Renal cortical epithelial cell (primary cell): ENCODE data around the gene OCA2. TPM values are rescaled to one million over a fixed set of nuclear protein-coding genes. Genes with fewer than 3 reads are reported as not detected.

Source experiments
- DNase-seq: peaks from one replicate; pipeline ENCODE4 v3.0.0-alpha.2; 2011; ENCODE audit warnings: low read depth
- total RNA-seq: library from RNA; depleted of rRNA; stranded (reverse); fragments of >200 nt; gene quantifications from 2 replicates; pipeline ENCODE4 v1.2.3, GENCODE V29; 2014

The OCA2 gene
- total RNA-seq, 1 donor from 2014 or later = 0.40 TPM

GRCh38 chr15:28104326-28104725 lies 5.2 kb upstream of the OCA2 start:
- DNase-seq = no peak

GRCh38 chr15:28103831-28104230 lies 4.7 kb upstream of the OCA2 start:
- DNase-seq = no peak

GRCh38 chr15:28101983-28102441 lies 2.9 kb upstream of the OCA2 start:
- DNase-seq = no peak

GRCh38 chr15:28101201-28101600 lies 2.1 kb upstream of the OCA2 start:
- no peak for DNase-seq

GRCh38 chr15:28100516-28101195 lies 1.5 kb upstream of the OCA2 start:
- DNase-seq = no peak

GRCh38 chr15:28099555-28100140 lies 533 bp upstream of the OCA2 start:
- DNase-seq = no peak

GRCh38 chr15:28098360-28098765 lies 752 bp downstream of the OCA2 start:
- DNase-seq = no peak

GRCh38 chr15:28097656-28098359 lies 1.3 kb downstream of the OCA2 start:
- no peak for DNase-seq

- no peak for DNase-seq
Measured at GRCh38 chr15:28096670-28097431, 2.3 kb downstream of the OCA2 start.

- DNase-seq = no peak
Measured at GRCh38 chr15:28096411-28096669, 2.8 kb downstream of the OCA2 start.

GRCh38 chr15:28094732-28095521 lies 4.2 kb downstream of the OCA2 start:
- no peak for DNase-seq

- DNase-seq = no peak
Measured at GRCh38 chr15:28093752-28094535, 5.2 kb downstream of the OCA2 start.

- DNase-seq = no peak
Measured at GRCh38 chr15:28091313-28091712, 7.8 kb downstream of the OCA2 start.

- peak; percentile 44 for DNase-seq
Measured at GRCh38 chr15:28086175-28086703, 12.9 kb downstream of the OCA2 start.

- no peak for DNase-seq
Measured at GRCh38 chr15:28085489-28086174, 13.5 kb downstream of the OCA2 start.

GRCh38 chr15:28084547-28084946 lies 14.6 kb downstream of the OCA2 start:
- DNase-seq = no peak

- peak; percentile 18 for DNase-seq
Measured at GRCh38 chr15:28082891-28083684, 16.0 kb downstream of the OCA2 start.

GRCh38 chr15:28081594-28081993 lies 17.5 kb downstream of the OCA2 start:
- DNase-seq = no peak

GRCh38 chr15:28080386-28080785 lies 18.7 kb downstream of the OCA2 start:
- no peak for DNase-seq
